Activated naive CD4-positive, alpha-beta T cell (primary cell): ENCODE results near the gene ATP8A2.
A peak's percentile ranks its signal among the peaks of the same experiment; 100 is the strongest.
"Not testable (repeated sequence)": the region's sequence is repeated elsewhere in the genome, so short reads cannot be mapped to it uniquely, and the experiment has no call there.

Source experiments
- DNase-seq, 4 experiments: peaks; one replicate each; lab custom pipeline; 2025; lab: John Stamatoyannopoulos, UW

Gene ATP8A2

DNA sequence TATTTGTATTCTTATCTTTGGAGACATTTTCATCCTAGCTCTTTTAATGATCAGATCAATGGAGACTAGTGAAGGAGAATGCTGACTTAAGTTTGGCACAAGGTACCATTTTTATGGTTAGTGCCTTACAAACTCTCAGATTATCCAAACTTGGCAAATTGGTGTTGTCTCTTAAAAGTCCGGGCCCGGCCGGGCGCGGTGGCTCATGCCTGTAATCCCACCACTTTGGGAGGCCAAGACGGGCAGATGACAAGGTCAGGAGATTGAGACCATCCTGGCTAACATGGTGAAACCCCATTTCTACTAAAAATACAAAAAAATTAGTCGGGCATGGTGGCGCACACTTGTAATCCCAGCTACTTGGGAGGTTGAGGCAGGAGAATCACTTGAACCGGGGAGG lies 177.2 kb downstream of the ATP8A2 start:
- DNase-seq = not testable (repeated sequence)

DNA sequence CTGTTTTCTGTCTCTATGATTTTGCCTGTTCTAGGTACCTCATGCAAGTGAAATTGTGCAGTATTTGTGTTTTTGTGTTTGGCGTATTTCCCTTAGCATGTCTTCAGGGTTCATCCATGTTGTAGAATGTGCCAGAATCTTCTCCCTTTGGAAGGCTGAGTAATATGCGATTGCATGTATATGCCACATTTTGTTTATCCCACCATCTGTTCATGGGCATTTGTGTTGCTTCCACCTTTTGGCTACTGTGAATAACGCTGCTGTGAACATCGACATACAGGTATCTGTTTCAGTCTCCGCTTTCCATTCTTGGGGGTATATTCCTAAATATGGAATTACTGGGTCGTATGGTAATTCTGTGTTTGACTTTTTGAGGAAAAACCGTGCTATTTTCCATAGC lies 190.0 kb downstream of the ATP8A2 start:
- no peak for DNase-seq

DNA sequence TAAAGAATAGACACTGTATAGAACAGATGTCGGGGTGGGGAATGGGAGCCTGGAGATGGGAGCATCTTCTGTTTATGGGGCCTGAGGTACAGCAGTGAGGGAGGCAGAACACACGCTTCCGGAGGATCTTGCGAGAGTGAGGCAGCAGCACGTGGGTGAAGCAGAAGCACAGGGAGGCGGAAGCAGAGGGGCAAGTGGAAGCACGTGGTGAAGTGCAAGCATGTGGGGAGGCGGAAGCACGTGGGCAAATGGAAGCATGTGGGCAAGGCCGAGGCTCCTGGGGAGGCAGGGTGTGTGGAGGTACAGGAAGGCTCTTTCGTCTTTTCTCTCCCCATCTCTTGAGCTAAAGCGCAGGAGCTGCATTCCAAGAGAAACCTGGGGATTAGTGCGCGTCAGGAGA lies 198.4 kb downstream of the ATP8A2 start:
- no peak for DNase-seq

DNA sequence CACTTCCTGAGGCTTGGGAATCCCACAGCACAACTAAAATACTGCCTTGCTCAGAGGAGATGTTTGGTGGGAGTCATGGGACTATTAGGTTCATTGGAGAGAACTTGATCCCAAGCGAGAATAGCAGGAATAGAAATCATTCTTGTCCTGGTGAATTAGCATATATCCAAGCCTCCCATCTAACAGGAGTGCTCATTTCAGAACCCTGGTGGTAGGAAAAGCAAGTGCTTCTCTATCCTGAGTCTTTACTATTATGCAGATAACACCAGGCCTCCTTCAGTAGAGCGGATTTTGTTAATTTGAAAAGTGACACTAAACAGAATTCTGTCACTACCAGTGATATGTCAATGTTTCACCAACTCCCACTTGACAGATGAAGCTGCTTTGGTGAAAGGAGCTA lies 199.5 kb downstream of the ATP8A2 start:
- DNase-seq = no peak

DNA sequence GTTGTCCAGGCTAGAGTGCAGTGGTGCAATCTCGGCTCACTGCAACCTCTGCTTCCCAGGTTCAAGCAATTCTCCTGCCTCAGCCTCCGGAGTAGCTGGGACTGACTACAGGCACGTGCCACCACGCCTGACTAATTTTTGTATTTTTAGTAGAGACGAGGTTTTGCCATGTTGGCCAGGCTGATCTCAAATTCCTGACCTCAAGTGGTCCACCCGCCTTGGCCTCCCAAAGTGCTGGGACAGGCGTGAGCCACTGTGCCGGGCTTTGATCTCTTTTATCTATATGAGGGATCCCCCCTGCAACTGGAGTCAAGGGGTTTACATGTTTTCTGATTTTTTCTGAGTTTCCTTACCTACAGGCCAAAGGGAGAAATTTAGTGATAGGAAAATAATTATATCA lies 200.4 kb downstream of the ATP8A2 start:
- DNase-seq = not testable (repeated sequence)

DNA sequence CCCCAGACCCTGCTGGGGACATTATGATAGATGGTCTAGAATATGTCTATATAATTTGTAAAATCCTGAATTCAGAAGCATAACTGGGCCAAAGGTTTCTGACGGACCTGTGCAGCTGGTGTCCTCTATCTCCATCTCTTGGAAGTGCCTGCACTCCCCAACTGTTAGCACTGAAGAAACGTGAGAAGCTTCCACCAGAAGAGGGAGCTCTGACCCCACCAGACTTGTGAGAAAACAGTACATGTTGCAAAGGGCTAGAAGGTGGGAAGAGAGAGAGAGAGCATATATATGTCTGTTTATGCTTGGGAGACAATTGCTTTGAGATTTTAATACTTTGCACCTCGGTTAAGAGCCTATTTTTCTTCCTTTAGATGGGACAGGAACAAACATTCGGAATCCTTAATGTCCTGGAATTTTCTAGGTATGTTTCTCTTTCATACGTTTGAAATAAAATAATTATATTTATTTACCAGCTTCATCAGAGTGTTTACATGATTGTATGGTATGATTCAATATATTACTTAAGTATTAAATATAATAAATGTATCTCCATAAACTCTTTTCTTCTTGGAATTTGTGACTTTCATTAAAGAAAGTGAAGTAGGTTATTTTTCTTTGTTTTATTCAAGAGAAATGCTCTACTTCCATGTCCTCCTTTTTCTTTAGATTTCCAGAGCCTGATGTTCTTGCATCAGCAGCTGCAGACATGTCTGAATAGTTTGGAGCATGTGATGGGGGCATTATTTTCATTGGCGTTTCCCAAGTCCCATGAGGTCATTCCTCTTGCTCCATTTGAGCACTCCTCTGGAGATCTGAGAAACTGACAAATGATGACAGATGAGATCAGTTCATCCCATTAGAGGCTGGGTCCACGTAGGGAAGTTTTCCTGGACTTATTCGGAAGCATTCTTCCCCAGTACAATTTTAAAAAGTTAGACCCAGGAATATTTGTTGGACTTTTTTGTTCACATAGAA lies 202.9 kb downstream of the ATP8A2 start:
- DNase-seq = peak; percentile 4 to 57 (median 34)

DNA sequence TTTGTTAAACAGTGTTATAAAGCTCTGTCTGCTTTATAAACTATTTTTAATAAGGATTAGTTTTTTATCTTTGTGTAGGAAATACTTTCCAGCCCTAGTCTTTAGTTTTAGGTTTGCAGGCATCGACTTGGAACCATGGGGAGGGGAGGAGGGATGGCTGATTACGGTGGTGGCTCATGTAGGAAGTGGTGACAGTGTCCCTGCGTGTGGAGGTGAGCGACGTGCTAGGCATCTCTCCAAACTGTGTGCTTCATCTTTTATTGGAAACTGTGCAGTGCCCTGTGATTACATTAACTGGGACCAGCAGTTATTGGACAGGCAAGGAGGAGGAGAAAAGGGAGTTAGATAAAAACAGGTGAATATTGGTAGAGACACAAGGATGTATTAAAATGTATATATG lies 203.8 kb downstream of the ATP8A2 start:
- no peak for DNase-seq

DNA sequence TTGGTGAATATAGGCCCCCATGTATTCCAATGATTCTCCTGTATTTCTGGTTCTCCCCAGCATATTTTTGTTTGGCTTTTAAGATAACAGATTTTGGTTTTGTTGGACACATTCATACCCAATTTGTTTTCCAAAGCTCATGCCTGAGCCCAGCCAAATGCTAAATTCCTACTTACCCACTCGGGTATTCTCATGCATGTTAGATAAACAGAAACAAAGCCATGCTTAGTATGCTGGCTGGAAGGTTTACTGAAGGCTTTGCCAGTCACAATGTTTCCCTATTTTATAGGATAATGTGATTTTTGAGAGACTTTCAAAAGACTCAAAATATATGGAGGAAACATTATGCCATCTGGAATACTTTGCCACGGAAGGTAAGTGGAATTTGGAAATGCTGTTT lies 206.8 kb downstream of the ATP8A2 start:
- no peak for DNase-seq

DNA sequence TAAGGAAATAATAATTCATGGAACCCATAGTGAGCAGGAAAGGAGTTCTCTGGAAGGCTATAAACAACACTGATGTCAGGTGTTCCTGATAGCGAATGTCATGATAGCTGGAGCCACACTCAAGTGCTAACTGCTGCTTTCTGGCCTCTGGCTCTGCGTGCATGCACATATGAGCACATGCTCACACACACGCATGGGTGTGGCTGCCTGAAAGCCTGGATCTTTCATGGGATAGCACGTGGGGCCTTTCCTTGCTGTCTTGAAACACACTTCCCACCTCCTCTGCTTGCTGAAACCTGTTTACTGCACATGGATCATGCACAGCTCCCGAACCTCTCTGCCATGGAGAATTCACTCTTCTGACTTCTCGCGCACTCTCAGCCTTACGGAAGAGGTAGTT lies 207.4 kb downstream of the ATP8A2 start:
- DNase-seq = no peak

DNA sequence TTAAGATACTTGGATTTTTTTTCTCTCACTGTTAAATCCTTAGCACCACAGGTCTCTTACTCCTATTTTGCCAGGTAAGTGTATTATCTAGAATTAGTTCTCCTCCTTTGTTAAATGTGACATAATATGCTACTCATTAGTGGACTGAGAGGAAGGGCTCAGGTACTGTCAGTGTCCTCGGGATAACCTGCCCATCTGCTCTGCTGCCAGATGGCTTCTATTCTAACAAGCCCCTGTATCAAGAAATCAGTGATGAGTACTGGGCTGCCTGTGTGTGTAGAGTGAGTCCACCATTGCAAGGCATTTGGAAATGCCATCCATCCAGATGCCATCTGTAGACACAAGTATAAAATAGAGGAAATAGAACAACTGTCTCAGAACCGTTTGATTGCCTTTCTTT lies 209.6 kb downstream of the ATP8A2 start:
- DNase-seq = no peak

DNA sequence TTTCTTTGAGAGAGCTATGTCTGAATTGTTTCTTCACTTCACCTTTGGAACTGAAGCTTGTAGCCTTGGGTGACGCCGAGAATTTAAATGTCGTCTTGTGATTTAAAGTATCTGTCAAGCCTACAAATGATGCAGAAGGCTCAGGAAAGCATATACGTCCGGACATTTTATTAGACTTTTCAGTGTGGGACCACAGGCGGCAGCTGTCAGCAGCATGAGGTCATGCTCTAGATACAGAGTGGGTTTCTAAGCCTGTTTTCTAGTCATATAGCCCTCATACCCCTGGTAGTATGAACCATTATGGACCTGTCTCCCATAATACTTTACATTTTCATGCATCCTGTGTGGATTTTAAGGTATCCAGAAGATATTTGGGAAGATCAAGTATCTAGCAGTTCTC lies 212.3 kb downstream of the ATP8A2 start:
- DNase-seq = no peak

DNA sequence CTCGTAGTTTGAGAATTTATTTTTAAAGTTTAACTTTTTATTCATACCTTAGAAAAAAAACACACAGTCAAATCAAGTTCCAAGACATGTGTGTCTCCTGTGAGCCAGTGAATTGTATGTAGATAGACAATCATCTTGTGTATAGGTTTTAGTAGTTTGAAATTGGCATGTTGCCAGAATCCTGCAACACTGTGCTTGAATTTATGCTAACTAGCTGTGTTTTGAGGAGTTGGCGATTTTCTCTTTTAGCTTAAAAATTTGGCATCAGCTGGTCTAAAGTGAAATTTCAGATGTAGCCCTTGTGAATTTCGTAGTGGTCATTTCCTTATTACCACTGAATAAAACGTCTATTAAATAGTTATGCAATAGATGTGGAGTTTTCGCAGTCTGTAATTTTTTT lies 213.2 kb downstream of the ATP8A2 start:
- DNase-seq = no peak

DNA sequence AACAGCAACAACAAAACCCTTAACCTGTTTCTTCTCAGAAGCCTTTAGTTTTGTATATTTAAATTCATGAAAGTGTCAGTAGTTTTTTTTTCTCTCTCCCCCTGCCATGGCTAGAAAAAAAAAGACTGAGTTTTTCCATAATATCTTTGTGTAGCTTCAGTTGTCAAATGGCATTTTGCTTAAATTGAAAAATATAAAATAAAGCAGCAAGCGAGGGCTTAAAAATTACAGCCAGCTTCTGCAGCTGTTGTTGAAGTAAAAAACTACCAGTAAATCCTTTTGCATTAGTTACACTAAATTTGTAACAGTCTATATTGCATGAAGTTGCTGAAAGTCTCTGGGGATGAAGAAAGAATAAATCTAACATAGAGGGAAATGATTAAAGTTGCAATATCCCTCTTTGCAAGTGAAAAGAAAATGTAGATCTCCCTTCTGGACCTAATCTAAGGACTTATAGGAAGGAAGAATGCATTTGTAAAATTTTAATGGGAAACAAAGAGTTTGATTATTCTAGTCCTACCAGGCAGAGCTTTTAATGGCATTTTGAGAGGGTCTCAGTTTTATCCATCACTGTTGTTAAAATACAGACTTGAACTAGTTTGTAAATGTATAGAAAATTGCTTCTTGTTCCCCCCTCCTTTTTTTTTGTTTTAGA lies 215.7 kb downstream of the ATP8A2 start:
- no peak for DNase-seq

DNA sequence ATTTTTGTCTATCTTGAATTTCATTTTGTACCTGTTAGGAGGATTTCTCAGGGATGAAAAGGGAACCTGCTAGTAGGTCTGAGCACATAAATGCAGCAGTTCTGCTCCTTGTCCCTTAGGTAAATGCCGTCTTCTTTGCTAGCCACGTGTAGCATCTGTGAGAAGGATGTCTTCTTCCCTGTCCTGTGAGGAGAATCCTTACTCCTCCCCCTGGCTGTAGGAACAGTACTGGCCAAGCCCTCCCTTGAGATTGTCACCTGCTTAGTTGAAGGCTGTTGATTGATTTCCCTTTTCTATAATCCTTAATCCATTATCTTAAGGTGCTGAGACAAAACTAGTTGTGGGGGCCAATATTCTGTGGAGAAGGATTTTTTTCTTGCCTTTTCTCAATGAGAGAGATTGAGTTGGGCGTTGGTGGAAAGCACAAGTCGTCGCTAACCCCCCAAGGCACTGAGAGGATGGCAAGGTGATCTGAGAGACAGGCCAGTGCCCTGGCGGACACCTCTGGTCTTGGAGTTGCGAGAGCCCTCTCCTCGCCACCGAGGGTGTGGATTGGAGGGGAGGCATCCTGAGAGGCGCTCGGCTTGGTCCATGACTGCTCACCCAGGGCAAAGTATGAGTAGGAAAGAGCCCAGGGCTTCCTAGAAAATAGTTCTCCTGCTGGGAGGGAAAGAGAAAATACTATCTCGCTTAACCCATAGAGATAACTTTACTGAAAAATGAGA lies 216.7 kb downstream of the ATP8A2 start:
- no peak for DNase-seq

DNA sequence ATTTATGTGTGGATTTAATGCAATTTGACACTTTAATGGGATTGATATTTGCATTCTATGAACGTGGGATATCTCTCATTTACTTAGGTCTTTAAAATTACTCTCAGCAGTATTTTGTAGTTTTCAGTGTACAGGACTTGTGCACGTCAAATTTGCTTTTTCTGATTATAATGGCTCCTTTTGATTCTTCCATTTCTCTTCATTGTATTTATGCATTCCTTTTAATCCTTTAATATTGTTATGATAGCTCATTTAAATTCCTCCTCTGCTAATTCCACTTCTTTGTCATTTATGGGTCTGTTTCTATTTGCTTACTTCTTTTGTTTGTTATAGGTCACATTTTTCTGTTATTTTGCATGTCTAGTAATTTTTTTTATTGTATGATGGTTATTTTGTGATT lies 226.6 kb downstream of the ATP8A2 start:
- DNase-seq = no peak

DNA sequence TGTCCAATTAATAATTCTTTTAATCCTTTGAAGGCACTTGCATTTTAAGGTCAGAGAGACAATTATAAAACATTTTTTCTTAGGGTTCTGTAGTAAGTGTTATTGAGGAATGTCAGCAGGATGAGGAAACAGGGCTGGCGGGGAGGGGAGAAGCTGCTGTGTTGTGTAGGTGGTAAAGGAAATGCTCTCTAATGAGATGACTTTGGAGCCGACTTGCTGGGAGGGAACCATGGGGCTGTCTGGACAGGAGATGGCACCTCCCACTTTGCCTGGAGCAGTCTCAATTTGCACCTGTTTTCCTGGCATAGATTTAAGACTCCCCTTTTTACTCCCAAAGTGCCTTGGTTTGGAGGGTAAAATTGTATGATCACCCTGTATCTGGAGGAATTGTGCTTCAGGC lies 230.4 kb downstream of the ATP8A2 start:
- DNase-seq = no peak

DNA sequence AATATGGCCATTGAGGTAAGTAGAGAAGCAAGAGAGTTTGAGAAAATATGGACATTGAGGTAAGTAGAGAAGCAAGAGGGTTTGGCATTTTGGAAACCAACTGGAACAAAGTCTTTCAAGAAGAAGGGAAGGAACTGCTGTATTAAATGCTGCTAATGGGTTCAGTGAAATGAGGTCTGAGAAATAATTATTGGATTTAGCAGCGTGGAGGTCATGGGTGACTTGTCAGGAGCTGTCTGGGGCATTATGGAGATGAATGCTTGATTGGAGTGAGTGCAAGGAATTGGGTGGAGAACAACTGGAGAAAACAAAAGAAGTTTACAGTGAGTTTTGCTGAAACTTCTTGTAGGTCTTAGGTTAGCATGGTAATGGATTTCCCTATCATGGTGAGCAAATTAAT lies 232.3 kb downstream of the ATP8A2 start:
- no peak for DNase-seq

DNA sequence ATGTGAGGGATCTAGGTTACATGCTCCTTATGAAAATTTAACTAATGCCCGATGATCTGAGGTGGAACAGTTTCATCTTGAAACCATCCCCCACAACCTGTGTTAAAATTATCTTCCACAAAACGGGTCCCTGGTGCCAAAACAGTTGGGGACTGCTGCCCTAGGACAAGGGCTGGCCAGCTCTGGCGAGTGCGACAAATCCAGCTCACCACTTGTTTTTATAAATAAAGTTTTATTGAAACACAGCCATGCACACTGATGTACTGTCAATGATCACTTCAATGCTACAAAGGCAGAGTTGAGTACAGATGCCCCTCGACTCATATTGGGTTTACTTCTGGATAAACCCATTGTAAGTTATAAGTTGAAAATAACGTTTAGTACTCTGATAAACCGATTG lies 235.3 kb downstream of the ATP8A2 start:
- DNase-seq = no peak

DNA sequence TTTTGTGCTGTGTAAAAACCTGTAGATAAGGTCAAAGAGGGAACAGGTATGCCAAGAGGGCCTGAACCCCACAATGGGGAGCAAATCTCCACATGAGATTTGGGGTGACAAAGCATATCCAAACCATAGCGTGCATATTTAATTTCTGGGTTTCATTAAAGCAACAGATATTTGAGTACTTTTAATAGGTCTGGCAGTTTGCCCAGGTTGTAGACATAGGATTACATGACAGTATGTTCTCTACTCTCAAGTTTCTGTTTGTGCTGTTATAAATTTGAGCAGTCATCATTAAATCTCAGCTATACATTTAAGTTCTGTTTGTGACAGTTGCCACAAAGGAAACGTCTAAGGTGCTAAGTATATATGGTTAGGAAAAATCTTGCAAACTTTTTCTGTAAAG lies 236.4 kb downstream of the ATP8A2 start:
- DNase-seq = no peak

DNA sequence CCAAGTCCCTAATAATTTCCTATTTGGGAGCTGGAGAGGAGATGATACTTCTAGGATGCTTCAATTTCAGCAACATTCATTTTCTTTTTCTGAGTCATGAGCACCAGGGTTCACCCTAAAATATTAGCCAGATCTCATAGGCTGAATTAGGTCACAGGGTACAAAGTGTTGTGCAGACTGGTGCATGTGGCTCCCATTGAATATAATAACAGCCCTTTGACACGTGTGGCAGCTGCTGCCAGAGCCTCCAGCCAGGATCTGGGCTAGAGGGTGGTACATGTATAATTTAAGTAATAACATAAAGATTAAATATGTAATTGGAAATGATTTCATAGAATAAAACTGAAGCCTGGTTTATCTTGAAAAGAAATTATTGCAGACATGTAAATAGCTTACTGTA lies 244.9 kb downstream of the ATP8A2 start:
- no peak for DNase-seq

DNA sequence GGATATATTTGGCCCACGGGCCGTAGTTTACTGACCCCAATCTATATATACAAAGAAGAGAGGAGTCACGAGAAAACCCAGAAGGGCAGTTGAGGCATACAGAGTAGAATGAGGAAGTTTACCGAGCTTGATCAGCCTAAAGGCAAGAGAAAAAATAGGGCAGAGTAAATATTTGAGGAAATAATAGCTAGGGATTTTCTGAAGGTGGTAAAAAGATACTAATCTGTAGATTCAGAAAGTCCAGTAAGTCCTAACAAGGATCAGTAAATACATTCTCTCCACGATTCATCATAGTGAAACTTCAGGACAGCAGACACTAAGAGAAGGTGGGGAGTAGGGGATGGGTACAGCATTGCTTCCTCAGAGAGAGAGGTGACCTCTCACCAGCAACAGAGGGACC lies 248.1 kb downstream of the ATP8A2 start:
- no peak for DNase-seq

DNA sequence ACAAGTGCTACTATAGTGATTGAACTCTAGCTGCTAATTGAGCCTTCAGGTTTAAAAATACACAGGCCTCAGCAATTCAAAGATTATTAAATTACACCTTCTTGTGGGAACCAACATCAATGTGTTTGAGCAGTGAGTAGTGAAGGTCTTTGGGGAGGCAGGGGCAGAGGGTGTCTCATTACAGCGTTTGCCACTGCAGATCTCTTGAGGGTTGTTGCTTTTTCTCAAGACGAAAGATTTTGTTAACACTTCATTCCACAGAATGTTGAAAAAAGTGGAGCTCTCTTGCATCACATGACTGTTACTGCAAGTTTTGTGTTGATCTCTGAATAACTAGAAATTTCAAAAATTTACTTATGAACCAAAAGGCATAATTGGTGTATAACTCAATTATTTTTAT lies 253.6 kb downstream of the ATP8A2 start:
- no peak for DNase-seq
